ENCODE measurements around the gene MTARC1.

MTARC1 gene

GRCh38 chr1:220786337-220787068, at the start of gene MTARC1:
Gene MTARC1, plus strand, starts transcription at chr1:220786913. Its CDS starts 32 bp downstream, at chr1:220786945.
- no peak for DNase-seq

GRCh38 chr1:220741349-220741748, 45.4 kb upstream of the MTARC1 start:
- no peak for DNase-seq

- no peak for DNase-seq
These were observed 44.9 kb upstream of the MTARC1 start for GRCh38 chr1:220741825-220742224.

GRCh38 chr1:220742520-220742919, 44.2 kb upstream of the MTARC1 start:
- no peak for DNase-seq

GRCh38 chr1:220746851-220747250, 39.9 kb upstream of the MTARC1 start:
- DNase-seq: no peak

- no peak for DNase-seq
These were observed 39.1 kb upstream of the MTARC1 start for GRCh38 chr1:220747437-220748088.

GRCh38 chr1:220748089-220748934, 38.4 kb upstream of the MTARC1 start, which contains the start of gene MTARC2:
Gene MTARC2, plus strand, starts transcription at chr1:220748322. Its CDS starts 210 bp downstream, at chr1:220748532.
- peak; percentile 31 to 77 for DNase-seq

- DNase-seq: no peak
These were observed 37.8 kb upstream of the MTARC1 start for GRCh38 chr1:220748936-220749335.

- no peak for DNase-seq
These were observed 36.6 kb upstream of the MTARC1 start for GRCh38 chr1:220750131-220750515.

- no peak for DNase-seq
These were observed 35.6 kb upstream of the MTARC1 start for GRCh38 chr1:220751111-220751510.

- no peak for DNase-seq
These were observed 32.3 kb upstream of the MTARC1 start for GRCh38 chr1:220754212-220754917.

GRCh38 chr1:220754918-220755295, 31.8 kb upstream of the MTARC1 start:
- no peak for DNase-seq

- DNase-seq: no peak
These were observed 31.4 kb upstream of the MTARC1 start for GRCh38 chr1:220755309-220755708.

- no peak for DNase-seq
These were observed 29.3 kb upstream of the MTARC1 start for GRCh38 chr1:220757441-220757840.

GRCh38 chr1:220759147-220759546, 27.6 kb upstream of the MTARC1 start:
- no peak for DNase-seq

GRCh38 chr1:220761688-220762427, 24.9 kb upstream of the MTARC1 start:
- DNase-seq: no peak

GRCh38 chr1:220764757-220765156, 22.0 kb upstream of the MTARC1 start:
- no peak for DNase-seq

GRCh38 chr1:220767312-220768125, 19.2 kb upstream of the MTARC1 start:
- no peak for DNase-seq

GRCh38 chr1:220768126-220768601, 18.5 kb upstream of the MTARC1 start:
- no peak for DNase-seq

- DNase-seq: no peak
These were observed 17.5 kb upstream of the MTARC1 start for GRCh38 chr1:220769205-220769604.

Data from SW 1271 (cell line).